ENCODE data around the gene RGS9.

GRCh38 chr17:65204001-65204400 lies 66.8 kb downstream of the RGS9 start:
- TF ChIP-seq CTCF (IDR thresholded peaks at IDR 0.05) = no peak
- no peak for TF ChIP-seq ZFX (IDR thresholded peaks at IDR 0.05; ENCODE audit: borderline replicate concordance)
